ENCODE data around the gene TRPM1.

GRCh38 chr15:31084176-31084575, 17.3 kb downstream of the TRPM1 start:
- TF ChIP-seq ZBTB21 (CRISPR knock-in tag; IDR thresholded peaks at IDR 0.05; ENCODE audit: borderline replicate concordance) (no peak), CTCF (IDR thresholded peaks at IDR 0.05) (no peak), MAX (CRISPR knock-in tag; IDR thresholded peaks at IDR 0.05) (no peak), TCF7 (CRISPR knock-in tag; IDR thresholded peaks at IDR 0.05; ENCODE audit: low read depth) (no peak), NFYB (CRISPR knock-in tag; conservative IDR thresholded peaks at IDR 0.05; ENCODE audit: low read depth) (no peak), JUN (CRISPR knock-in tag; IDR thresholded peaks at IDR 0.05) (no peak), ATF3 (CRISPR knock-in tag; conservative IDR thresholded peaks at IDR 0.05) (no peak), ELF4 (CRISPR knock-in tag; IDR thresholded peaks at IDR 0.05; ENCODE audit: low read depth) (no peak), CBFB (CRISPR knock-in tag; IDR thresholded peaks at IDR 0.05; ENCODE audit: low read depth) (no peak), ZNF232 (CRISPR knock-in tag; IDR thresholded peaks at IDR 0.05) (no peak), TEAD4 (CRISPR knock-in tag; IDR thresholded peaks at IDR 0.05) (no peak)

Data from WTC11 (cell line).